Activated naive CD4-positive, alpha-beta T cell treated with anti-CD3 and anti-CD28 coated beads, Interleukin-2, amount 10 ng/mL, durations not matched to agents 7 days and 5 days (primary cell): Measurements from ENCODE around the gene GTF2A1L.
"Not testable (repeated sequence)": the region's sequence is repeated elsewhere in the genome, so short reads cannot be mapped to it uniquely, and the experiment has no call there.

Source experiments
- CTCF ChIA-PET: fragments of 350-600 bp; sonication (Branson Sonifier 250); formaldehyde crosslinking; loops from one replicate; lab custom pipeline; 2021; ENCODE audit warnings: antibody characterized with exemption; lab: Charles Lee
- DNase-seq: peaks from one replicate; pipeline ENCODE4 v3.0.0-alpha.2; 2020
- H3K27ac Mint-ChIP-seq: one replicate; pipeline ENCODE4 v1.8.0; 2021; ENCODE audit warnings: mild to moderate bottlenecking, moderate library complexity, mixed read lengths
- H3K27me3 Mint-ChIP-seq: one replicate; pipeline ENCODE4 v1.8.0; 2021; ENCODE audit warnings: mild to moderate bottlenecking, mixed read lengths
- H3K36me3 Mint-ChIP-seq: one replicate; pipeline ENCODE4 v1.8.0; 2021; ENCODE audit warnings: mixed read lengths
- H3K4me1 Mint-ChIP-seq: one replicate; pipeline ENCODE4 v1.8.0; 2021; ENCODE audit warnings: mixed read lengths
- H3K4me3 Mint-ChIP-seq: one replicate; pipeline ENCODE4 v1.8.0; 2021; ENCODE audit warnings: mild to moderate bottlenecking, moderate library complexity, mixed read lengths
- H3K9me3 Mint-ChIP-seq: one replicate; pipeline ENCODE4 v1.8.0; 2021; ENCODE audit warnings: mixed read lengths

GTF2A1L gene

DNA sequence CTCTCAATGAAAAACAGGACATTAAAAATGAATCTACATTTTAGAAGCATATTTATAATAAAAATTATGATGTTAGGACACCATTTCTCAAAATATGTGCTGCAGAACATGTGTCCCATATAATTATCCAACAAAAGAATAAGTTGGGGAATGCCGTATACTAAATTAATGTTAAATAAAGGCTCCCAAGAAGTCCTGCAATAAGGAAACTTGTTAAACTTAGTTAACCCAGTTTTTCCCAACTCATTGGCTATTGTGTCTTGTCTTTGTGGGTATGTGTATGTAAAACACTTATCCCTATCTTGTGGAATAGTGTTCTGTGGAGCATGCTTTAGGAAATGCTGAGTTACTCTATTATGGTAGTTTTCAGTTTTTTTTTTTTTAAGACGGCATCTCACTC is 25.6 kb upstream of the GTF2A1L start:
- no peak for DNase-seq
- H3K4me1 Mint-ChIP-seq: peaks cover 5% of the 10 kb centered on the region
- H3K27me3 Mint-ChIP-seq: peaks cover 8% of the 10 kb centered on the region
- CTCF ChIA-PET: interaction anchor here (0.8 to 1.2 kb wide), 2 partner anchors 8 to 61 kb away, joined by 3 to 6 read pairs; no protein-coding TSS in a partner anchor
- H3K4me3 Mint-ChIP-seq: no peak overlapping the region
- no peaks in the 10 kb centered on the region for H3K36me3 Mint-ChIP-seq
- no peak overlapping the region for H3K27ac Mint-ChIP-seq
- H3K9me3 Mint-ChIP-seq: no peaks in the 10 kb centered on the region

DNA sequence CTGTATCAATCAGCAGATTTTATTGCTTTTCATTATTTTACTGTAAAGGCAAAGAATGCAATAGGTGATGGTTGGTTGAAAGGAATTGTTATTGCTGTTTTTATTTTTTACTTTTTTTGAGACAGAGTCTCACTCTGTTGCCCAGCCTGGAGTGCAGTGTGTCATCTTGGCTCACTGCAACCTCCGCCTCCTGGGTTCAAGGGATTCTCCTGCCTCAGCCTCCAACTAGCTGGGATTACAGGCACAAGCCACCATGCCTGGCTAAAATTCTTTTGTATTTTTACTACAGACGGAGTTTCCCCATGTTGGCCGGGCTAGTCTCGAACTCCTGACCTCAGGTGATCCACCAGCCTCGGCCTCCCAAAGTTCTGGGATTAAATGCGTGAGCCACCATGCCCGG is 20.9 kb upstream of the GTF2A1L start:
- H3K4me1 Mint-ChIP-seq, H3K27ac Mint-ChIP-seq, H3K36me3 Mint-ChIP-seq, H3K4me3 Mint-ChIP-seq, H3K9me3 Mint-ChIP-seq, CTCF ChIA-PET, H3K27me3 Mint-ChIP-seq, DNase-seq: not testable (repeated sequence)

DNA sequence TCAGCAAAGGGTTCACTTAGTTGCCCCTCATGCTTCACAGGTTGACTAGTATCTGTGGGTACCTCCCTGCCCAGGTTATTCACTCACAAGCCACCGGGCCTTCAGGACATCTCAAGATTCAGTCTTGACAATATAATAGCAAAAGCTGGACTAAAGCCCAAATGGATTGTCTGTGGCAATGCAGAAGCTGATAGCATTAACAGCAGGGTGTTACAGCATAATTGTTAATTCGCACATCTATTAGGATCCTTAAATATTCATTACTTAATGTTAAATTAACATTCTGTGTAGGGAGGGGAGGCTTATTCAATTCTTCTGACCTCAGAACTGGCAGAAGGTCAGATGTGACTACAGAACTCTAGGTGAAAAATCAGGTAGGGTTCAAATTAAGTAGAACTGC is 20.2 kb upstream of the GTF2A1L start:
- H3K27me3 Mint-ChIP-seq: peaks cover 4% of the 10 kb centered on the region
- DNase-seq: no peak
- H3K27ac Mint-ChIP-seq: no peak overlapping the region
- no peaks in the 10 kb centered on the region for H3K4me1 Mint-ChIP-seq
- no peaks in the 10 kb centered on the region for H3K36me3 Mint-ChIP-seq
- H3K4me3 Mint-ChIP-seq: no peak overlapping the region
- no peaks in the 10 kb centered on the region for H3K9me3 Mint-ChIP-seq
- CTCF ChIA-PET: no interaction called here

DNA sequence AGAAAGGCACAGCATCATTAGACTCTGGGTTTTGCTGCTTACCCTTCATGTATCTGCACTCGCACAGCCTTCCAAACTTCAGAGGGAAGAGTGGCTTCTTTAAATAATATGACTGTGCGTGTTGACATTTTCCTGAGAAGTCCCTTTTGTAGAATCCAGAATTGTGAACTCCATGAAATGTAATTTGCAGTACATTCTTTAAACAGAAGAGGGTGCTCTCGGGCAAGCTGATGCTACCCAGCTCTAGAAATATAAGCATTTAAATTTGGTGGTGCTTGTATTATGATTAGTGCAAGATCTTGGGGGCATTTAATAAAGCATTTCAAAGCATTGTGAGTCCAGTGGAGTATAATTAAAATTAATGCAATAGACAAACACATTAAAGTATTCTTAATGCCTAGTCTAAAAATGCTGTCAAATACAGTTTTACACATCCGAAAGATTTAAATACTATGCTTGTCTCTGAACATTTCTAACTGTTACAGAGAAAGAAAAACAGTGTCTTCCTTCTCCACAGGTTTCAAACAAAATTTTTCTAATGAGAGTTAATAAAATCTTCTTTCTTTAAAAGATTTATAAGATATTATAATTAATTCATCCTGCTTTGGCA is 17.3 kb upstream of the GTF2A1L start:
- no peaks in the 10 kb centered on the region for H3K27me3 Mint-ChIP-seq
- no peaks in the 10 kb centered on the region for H3K36me3 Mint-ChIP-seq
- no peak overlapping the region for H3K4me3 Mint-ChIP-seq
- DNase-seq: no peak
- no peaks in the 10 kb centered on the region for H3K4me1 Mint-ChIP-seq
- CTCF ChIA-PET: interaction anchor here (0.6 to 1.6 kb wide), 8 partner anchors 9 to 1802 kb away, joined by 3 to 6 read pairs (median 4); no protein-coding TSS in a partner anchor
- H3K27ac Mint-ChIP-seq: no peak overlapping the region
- no peaks in the 10 kb centered on the region for H3K9me3 Mint-ChIP-seq

DNA sequence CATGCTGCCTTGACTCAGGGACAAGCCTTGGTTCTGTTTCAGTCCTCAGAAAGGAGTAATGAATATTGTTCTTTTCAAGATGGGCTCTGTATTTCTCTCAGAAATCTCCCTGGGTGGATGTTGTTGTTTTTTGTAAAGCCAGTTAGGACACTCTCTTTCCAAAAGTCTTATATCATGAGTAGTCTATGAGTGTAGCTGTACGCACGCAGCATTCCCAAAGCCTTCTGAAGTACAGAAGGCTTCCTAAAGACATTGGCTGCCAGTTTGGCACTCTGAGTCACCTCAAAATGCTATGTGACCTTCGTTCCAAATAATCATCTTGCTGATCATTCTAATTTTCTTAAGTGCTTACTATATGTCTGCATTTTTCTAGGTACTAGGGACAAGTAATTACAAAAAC is 16.7 kb upstream of the GTF2A1L start:
- CTCF ChIA-PET: interaction anchor here (0.6 to 1.6 kb wide), 5 partner anchors 9 to 1543 kb away, joined by 3 to 6 read pairs (median 4); no protein-coding TSS in a partner anchor
- DNase-seq: no peak
- H3K27me3 Mint-ChIP-seq: no peaks in the 10 kb centered on the region

DNA sequence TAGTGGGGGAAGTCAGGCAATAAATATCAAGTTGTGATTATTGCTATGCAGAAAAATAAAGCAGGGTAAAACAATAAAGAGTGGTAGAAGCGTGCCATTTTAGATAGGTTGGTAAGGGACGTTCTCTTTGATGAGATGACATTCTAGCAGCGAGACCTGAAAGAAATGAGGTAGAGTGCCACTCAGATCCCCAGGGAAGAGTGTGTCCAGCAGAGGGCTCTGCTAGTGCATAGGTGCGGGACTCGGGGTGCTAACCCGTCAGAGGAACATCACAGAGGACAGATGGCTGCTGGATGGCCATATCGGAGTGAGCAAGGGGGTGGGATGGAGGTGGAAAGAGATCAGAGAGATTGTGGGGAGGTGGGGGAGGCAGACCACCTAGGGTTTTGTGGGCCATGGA is 16.3 kb upstream of the GTF2A1L start:
- no peaks in the 10 kb centered on the region for H3K4me1 Mint-ChIP-seq
- peak; percentile 26 for DNase-seq
- H3K4me3 Mint-ChIP-seq: no peak overlapping the region
- no peaks in the 10 kb centered on the region for H3K36me3 Mint-ChIP-seq
- H3K27me3 Mint-ChIP-seq: no peaks in the 10 kb centered on the region
- H3K9me3 Mint-ChIP-seq: no peaks in the 10 kb centered on the region
- no peak overlapping the region for H3K27ac Mint-ChIP-seq
- CTCF ChIA-PET: no interaction called here

More for the DNA sequence above, 16.7 kb upstream of the GTF2A1L start:
- Mint-ChIP-seq H3K27ac (no peak overlapping the region), H3K36me3 (no peaks in the 10 kb centered on the region), H3K4me3 (no peak overlapping the region), H3K4me1 (no peaks in the 10 kb centered on the region), H3K9me3 (no peaks in the 10 kb centered on the region)

DNA sequence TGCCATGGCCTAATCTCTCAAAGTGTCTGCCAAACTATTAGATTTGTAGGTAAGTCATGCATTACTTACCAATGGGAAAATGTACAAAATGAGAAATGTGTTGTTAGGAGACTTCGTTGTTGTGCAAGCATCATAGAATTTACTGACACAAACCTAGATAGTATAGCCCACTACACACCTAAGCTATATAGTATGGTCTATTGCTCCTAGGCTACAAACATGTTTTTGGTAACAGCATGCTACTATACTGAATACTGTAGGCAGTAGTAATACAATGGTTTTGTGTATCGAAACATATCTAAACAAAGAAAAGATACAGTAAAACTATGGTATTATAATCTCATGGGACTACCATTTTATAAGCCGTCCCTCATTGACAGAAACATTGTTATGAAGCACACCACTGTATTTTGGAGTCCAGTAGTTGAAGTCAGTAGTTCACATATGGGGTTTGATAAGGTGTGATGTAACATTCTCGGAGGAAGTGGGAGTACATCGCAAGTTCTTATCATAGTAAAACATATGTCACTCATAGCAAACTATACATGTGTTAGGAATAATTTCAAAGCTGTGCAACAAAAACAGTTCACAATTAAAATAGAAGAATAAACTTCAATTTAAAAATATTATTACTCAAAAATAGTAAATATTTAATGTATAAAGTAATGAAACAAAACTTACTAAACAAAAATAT is 12.0 kb upstream of the GTF2A1L start:
- no peaks in the 10 kb centered on the region for H3K36me3 Mint-ChIP-seq

DNA sequence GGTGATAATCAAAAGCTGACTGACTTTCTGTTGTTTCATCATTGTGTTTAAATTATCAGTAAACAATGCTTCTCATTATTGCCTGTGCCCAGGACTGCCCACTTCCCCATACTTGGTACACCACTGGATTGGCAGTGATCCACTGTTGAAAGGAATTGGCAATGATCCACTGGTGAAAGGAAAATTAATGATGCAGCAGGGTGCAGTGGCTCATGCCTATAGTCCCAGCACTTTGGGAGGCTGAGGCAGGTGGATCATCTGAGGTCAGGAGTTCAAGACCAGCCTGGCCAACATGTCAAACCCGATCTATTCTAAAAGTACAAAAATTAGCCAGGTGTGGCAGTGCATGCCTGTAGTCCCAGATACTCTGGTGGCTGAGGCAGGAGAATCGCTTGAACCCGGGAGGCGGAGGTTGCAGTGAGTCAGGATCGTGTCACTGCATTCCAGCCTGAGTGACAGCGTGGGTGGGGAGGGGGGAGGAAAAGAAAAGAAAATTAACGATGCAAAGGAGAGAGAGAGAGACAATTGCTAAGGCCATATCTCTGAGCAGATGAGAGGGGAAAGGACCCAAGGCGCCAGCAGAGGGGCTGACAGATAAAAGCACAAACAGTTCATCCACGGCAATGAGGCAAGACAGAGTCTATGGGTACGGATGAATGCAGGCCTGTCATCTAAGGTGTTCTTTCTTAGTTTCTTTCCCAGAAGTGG is 10.2 kb upstream of the GTF2A1L start:
- no peaks in the 10 kb centered on the region for H3K36me3 Mint-ChIP-seq
- H3K9me3 Mint-ChIP-seq: no peaks in the 10 kb centered on the region
- H3K4me1 Mint-ChIP-seq: no peaks in the 10 kb centered on the region
- CTCF ChIA-PET: no interaction called here
- no peak overlapping the region for H3K4me3 Mint-ChIP-seq
- no peak for DNase-seq
- H3K27ac Mint-ChIP-seq: no peak overlapping the region
- H3K27me3 Mint-ChIP-seq: peaks cover 8% of the 10 kb centered on the region

More for the DNA sequence above, 12.0 kb upstream of the GTF2A1L start:
- H3K4me1 Mint-ChIP-seq: no peaks in the 10 kb centered on the region
- CTCF ChIA-PET: no interaction called here
- H3K4me3 Mint-ChIP-seq: no peak overlapping the region
- no peaks in the 10 kb centered on the region for H3K9me3 Mint-ChIP-seq
- peaks cover 8% of the 10 kb centered on the region for H3K27me3 Mint-ChIP-seq
- H3K27ac Mint-ChIP-seq: no peak overlapping the region
- no peak for DNase-seq

DNA sequence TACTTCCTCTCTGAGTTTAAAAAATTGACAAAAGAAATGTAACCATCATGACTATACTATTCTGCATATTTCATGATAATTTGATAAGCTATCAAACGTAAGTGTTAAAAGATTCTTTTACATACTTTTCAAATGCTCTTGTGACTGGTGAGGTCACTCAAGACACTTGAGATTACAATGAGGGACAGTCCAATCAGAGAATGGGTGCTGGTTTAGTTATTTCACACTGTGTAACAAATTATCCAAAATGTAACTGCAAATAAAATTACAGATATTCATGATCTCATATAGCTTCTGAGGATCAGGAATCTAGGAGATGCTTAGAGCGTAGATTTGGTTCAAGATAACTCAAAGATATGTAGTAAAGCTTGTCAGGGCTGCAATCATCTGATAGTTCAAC is 4.4 kb upstream of the GTF2A1L start:
- Mint-ChIP-seq H3K27ac (no peak overlapping the region), H3K27me3 (peaks cover 8% of the 10 kb centered on the region), H3K36me3 (no peaks in the 10 kb centered on the region), H3K4me3 (no peak overlapping the region), H3K4me1 (no peaks in the 10 kb centered on the region), H3K9me3 (peaks cover 4% of the 10 kb centered on the region)
- CTCF ChIA-PET: no interaction called here
- no peak for DNase-seq

DNA sequence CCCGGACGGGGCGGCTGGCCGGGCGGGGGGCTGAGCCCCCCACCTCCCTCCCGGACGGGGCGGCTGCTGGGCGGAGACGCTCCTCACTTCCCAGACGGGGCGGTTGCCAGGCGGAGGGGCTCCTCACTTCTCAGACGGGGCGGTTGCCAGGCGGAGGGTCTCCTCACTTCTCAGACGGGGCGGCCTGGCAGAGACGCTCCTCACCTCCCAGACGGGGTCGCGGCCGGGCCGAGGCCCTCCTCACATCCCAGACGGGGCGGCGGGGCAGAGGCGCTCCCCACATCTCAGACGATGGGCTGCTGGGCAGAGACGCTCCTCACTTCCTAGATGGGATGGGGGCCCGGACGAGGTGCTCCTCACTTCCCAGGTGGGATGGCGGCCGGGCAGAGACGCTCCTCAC is 3.1 kb upstream of the GTF2A1L start:
- H3K9me3 Mint-ChIP-seq, H3K27me3 Mint-ChIP-seq, H3K27ac Mint-ChIP-seq, H3K4me3 Mint-ChIP-seq, H3K4me1 Mint-ChIP-seq, DNase-seq, CTCF ChIA-PET, H3K36me3 Mint-ChIP-seq: not testable (repeated sequence)

DNA sequence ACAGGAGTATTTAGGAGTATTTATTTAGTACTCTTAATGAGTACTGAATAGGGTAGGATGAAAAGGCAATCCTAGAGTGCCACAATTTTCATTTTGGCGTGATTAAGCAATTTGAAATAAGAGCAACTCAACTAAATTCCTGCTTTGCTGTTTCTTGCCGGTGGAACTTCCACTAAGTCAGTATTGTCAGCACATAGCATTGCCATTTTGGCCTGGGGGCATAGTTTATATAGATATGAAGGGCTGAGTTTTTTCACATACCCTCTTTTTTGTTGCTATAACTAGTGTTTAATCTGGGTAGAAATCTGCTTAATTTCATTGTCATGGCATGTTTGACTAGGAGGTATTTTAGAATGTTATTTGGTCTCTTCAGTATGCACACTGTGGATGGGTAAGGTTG is 1.9 kb downstream of the GTF2A1L start:
- CTCF ChIA-PET: no interaction called here
- Mint-ChIP-seq H3K4me3 (no peak overlapping the region), H3K4me1 (no peaks in the 10 kb centered on the region), H3K27ac (no peak overlapping the region), H3K36me3 (no peaks in the 10 kb centered on the region), H3K9me3 (no peaks in the 10 kb centered on the region), H3K27me3 (no peaks in the 10 kb centered on the region)
- no peak for DNase-seq

DNA sequence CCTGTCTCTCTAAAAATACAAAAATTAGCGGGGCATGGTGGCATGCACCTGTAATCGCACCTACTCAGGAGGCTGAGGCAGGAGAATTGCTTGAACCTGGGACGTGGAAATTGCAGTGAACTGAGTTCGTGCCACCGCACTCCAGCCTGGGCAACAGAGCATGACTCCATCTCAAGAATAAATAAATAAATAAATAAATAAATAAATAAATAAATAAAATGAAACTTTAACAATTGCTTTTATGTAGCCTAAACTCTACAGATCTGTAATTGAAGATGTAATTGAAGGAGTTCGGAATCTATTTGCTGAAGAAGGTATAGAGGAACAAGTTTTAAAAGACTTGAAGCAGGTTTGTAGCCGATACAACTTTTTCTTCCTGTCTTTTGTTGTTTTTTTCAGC is 2.9 kb downstream of the GTF2A1L start:
- no peaks in the 10 kb centered on the region for H3K27me3 Mint-ChIP-seq
- H3K9me3 Mint-ChIP-seq: no peaks in the 10 kb centered on the region
- CTCF ChIA-PET: no interaction called here
- H3K4me3 Mint-ChIP-seq: no peak overlapping the region
- no peak overlapping the region for H3K27ac Mint-ChIP-seq
- no peaks in the 10 kb centered on the region for H3K4me1 Mint-ChIP-seq
- DNase-seq: no peak
- H3K36me3 Mint-ChIP-seq: no peaks in the 10 kb centered on the region

DNA sequence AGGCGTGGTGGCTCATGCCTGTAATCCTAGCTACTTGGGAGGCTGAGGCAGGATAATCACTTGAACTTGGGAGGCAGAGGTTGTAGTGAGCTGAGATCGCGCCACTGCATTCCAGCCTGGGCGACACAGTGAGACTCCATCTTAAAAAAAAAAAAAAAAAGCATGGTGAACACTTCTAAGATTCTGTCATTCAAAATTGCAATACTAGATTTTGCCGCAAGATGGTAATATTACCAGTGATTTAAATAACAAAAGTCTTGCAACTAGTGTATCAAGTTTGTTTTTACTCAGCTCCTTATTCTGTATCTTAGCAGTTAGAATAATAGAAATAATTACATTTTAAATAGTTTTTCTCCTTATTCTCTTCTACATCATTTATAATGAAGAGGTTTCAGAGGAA is 5.0 kb downstream of the GTF2A1L start:
- not testable (repeated sequence) for H3K27ac Mint-ChIP-seq, H3K4me3 Mint-ChIP-seq, H3K27me3 Mint-ChIP-seq, H3K36me3 Mint-ChIP-seq, DNase-seq, H3K9me3 Mint-ChIP-seq, H3K4me1 Mint-ChIP-seq
- CTCF ChIA-PET: interaction anchor here (0.6 kb wide), 1 partner anchor 1337 kb away, joined by 4 read pairs; no protein-coding TSS in a partner anchor

DNA sequence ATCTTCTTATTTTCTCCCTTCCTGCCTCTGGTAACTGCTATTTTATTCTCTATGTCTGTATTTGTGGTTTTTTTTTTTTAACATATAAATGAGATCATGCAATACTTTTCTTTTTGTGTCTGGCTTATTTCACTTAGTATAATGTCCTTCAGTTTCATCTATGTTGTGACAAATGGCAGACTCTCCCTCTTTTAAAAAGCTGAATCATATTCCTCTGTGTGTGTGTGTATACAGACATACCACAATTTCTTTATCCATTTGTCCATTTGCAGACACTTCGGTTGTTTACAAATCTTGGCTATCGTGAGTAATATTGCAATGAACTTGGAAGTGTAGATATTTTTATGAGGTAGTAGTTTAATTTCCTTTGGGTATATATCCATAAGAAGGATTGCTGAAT is 7.0 kb downstream of the GTF2A1L start:
- DNase-seq: no peak
- H3K27me3 Mint-ChIP-seq: no peaks in the 10 kb centered on the region
- H3K4me1 Mint-ChIP-seq: no peaks in the 10 kb centered on the region
- no peak overlapping the region for H3K4me3 Mint-ChIP-seq
- no peaks in the 10 kb centered on the region for H3K36me3 Mint-ChIP-seq
- H3K27ac Mint-ChIP-seq: no peak overlapping the region
- H3K9me3 Mint-ChIP-seq: no peaks in the 10 kb centered on the region
- CTCF ChIA-PET: no interaction called here

DNA sequence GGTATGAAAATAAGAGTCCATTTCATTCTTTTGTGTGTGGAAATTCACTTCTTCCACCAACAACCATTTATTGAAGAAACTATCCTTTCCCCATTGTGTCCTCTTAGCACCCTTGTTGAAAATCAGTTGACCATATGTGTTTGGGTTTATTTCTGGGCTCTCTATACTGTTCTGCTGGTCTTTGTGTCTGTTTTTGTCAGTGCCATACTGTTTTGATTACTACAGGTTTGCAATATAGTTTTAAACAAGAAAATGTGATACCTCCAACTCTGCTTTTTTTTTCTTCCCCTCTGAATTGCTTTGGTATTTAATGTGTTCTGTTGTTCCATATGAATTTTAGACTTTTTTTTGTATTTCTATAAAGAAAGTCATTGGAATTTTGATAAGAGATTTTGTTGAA is 8.4 kb downstream of the GTF2A1L start:
- Mint-ChIP-seq H3K4me3 (no peak overlapping the region), H3K27me3 (no peaks in the 10 kb centered on the region), H3K36me3 (no peaks in the 10 kb centered on the region), H3K9me3 (no peaks in the 10 kb centered on the region), H3K27ac (no peak overlapping the region), H3K4me1 (no peaks in the 10 kb centered on the region)
- CTCF ChIA-PET: no interaction called here
- DNase-seq: no peak
